Suprapubic skin (tissue), 3 donors: ENCODE data around the gene MUC20.

ENCODE experiments used
- CTCF ChIP-seq, 2 donors: fragments of 200-600 bp in 1 of 2; fragments of 450-650 bp in 1 of 2; sonication (generic) in 1 of 2; IDR thresholded peaks; one replicate each; pipeline ENCODE4 v1.5.1; 2016 to 2019; ENCODE audit warnings: antibody characterized with exemption in 2 of 2, mild to moderate bottlenecking in 1 of 2, moderate library complexity in 1 of 2
- EP300 ChIP-seq: sonication (generic); formaldehyde crosslinking; IDR thresholded peaks from one replicate; pipeline ENCODE4 v1.6.1; 2017; ENCODE audit warnings: antibody characterized with exemption
- POLR2A ChIP-seq, 2 donors: fragments of 450-650 bp; IDR thresholded peaks; one replicate each; pipeline ENCODE4 v1.6.1; 2017; ENCODE audit warnings: antibody characterized with exemption in 2 of 2, mild to moderate bottlenecking in 2 of 2, moderate library complexity in 2 of 2

DNA sequence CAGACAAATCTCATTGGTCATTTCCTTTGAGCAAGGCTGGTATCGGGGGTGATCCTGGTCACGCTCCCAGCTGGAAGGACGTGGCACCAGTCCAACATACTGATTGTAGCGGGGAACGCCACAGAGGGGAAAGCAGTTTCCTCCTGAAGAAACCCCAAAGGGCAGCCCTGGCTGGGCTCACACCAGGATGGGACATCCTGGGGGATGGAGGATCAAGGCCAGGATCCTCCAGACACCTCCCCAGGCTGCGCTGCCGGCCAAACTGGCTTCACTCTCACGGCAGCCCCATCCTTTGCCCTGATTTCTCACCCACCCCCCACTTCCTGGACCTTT, 36.6 kb downstream of the MUC20 start:
- TF ChIP-seq CTCF (IDR thresholded peaks at IDR 0.05) (no peak), POLR2A (IDR thresholded peaks at IDR 0.05) (no peak), EP300 (no peak)
